ENCODE measurements around the gene HOXD3. TPM values are rescaled to one million over a fixed set of nuclear protein-coding genes. Genes with fewer than 3 reads are reported as not detected.

The HOXD3 gene
- total RNA-seq, 1 experiment from 2014 or later, result 1.2 TPM

DNA sequence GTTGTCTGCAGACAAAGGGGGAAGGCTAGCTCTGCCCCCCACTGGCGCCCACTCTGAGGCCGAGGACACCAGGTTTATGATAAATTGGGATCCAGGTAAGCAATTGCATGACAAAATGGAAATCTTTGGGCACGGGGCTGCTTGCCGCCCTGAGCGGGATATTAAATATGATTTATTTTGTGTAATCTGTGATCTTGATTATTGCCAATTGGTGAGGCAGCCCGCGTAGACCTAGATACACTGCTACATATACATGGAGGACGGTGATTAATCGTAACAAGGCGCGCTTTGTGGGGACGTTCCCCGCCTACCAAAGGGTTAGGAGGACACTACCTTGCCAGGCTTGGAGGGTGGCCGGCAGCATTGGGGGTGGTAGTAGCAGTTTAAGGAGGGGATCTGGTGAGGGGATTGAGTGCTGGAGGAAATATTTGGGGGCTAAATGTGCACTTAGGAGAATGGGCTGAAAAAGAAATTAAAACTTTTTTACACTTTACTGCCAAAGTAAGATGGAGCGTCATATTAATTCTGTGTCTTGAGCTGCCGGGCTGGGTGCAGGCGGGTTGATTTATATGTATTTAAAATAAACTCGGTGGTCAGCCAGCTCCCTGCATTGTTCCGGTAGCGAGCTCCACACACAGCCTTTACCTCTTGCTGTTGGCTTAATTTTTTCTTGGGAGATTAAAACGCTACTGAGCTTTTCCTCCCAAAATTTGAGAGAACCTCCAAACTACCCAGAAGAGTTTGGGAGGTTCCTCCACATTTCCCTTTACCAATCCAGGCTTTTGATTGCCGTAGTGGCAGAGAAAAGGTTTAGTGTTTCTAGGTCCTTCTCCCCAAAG, 4.1 kb downstream of the HOXD3 start:
- Mint-ChIP-seq H3K4me1 (ENCODE audit: low read depth, unreplicated experiment) (no peaks in the 10 kb centered on the region), H3K27me3 (ENCODE audit: insufficient read depth, unreplicated experiment) (peaks cover 16% of the 10 kb centered on the region), H3K9me3 (ENCODE audit: unreplicated experiment) (peaks cover 9% of the 10 kb centered on the region), H3K36me3 (ENCODE audit: insufficient read depth, unreplicated experiment) (no peaks in the 10 kb centered on the region), H3K27ac (ENCODE audit: unreplicated experiment) (no peak overlapping the region), H3K4me3 (ENCODE audit: unreplicated experiment) (no peak overlapping the region)
- H3K36me3 ChIP-seq (ENCODE audit: control insufficient read depth, insufficient read depth, low read length), result no peaks in the 10 kb centered on the region
- POLR2A ChIA-PET, result no interaction called here
- BruUV-seq (replicated peaks), result no TSS peak
- H3K27me3 ChIP-seq (replicated peaks; ENCODE audit: control insufficient read depth, insufficient read depth, low read length), result no peaks in the 10 kb centered on the region; the same call in 1 of the 2 replicates
- H3K9me3 ChIP-seq, result no peaks in the 10 kb centered on the region
- H3K4me3 ChIP-seq (ENCODE audit: low read depth, low read length), result no peak overlapping the region
- TF ChIP-seq, protein P1, sequence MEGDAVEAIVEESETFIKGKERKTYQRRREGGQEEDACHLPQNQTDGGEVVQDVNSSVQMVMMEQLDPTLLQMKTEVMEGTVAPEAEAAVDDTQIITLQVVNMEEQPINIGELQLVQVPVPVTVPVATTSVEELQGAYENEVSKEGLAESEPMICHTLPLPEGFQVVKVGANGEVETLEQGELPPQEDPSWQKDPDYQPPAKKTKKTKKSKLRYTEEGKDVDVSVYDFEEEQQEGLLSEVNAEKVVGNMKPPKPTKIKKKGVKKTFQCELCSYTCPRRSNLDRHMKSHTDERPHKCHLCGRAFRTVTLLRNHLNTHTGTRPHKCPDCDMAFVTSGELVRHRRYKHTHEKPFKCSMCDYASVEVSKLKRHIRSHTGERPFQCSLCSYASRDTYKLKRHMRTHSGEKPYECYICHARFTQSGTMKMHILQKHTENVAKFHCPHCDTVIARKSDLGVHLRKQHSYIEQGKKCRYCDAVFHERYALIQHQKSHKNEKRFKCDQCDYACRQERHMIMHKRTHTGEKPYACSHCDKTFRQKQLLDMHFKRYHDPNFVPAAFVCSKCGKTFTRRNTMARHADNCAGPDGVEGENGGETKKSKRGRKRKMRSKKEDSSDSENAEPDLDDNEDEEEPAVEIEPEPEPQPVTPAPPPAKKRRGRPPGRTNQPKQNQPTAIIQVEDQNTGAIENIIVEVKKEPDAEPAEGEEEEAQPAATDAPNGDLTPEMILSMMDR (IDR thresholded peaks at IDR 0.05; ENCODE audit: insufficient read depth in 1 of 2, low read depth in 1 of 2, low read length in 1 of 2, severe bottlenecking in 1 of 2, unreplicated experiment in 1 of 2), result no peak
- intact Hi-C loops (cut with micrococcal nuclease; ENCODE audit: unreplicated experiment), result no loop called here
- DNase-seq, result no peak
- no peaks in the 10 kb centered on the region for H3K4me1 ChIP-seq
- CTCF ChIA-PET, result interaction anchor here (1.2 kb wide), 1 partner anchor 294 kb away, joined by 3 read pairs; no protein-coding TSS in a partner anchor

DNA sequence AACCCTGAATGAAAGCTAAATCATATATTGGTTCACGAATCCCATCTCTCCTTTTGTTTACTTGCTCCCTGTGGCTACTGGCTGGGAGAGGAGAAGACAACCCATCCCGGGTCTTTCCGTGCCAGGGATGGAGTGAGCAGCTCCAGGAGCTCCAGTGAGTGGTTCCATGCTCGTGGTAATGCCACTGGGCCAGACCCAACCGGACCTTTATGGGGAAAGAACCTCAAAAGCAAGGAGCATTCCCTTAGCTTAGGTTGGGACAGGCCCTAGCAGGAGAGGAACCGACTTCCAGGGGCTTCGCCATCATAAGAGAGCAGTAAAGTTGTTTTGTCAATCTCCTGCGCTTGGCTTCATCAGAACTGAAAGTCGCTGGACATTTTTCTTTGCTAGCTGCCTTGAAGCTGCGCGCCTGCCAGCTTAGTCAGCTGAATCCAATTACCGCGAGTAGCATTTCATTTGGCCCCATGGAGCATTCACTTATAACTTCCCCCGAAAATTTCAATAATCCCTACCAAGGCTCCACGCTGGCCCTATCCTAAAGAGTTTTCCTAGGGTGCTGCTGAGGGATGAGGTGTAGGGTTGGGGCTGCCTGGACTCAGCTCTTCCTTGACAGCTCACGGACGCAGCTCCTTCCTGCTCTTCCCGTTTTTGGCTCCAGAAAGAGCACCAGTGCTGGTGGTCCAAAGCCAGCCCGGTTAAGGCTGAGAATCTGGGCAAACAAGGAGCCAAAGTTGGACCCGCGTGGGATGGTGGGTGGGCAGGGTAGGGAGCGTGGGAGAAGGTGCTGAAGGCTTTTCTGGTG, 4.9 kb downstream of the HOXD3 start:
- Mint-ChIP-seq H3K4me3 (ENCODE audit: unreplicated experiment) (no peak overlapping the region), H3K27me3 (ENCODE audit: insufficient read depth, unreplicated experiment) (peaks cover 15% of the 10 kb centered on the region), H3K9me3 (ENCODE audit: unreplicated experiment) (peaks cover 9% of the 10 kb centered on the region), H3K36me3 (ENCODE audit: insufficient read depth, unreplicated experiment) (no peaks in the 10 kb centered on the region), H3K27ac (ENCODE audit: unreplicated experiment) (no peak overlapping the region), H3K4me1 (ENCODE audit: low read depth, unreplicated experiment) (no peaks in the 10 kb centered on the region)
- H3K27me3 ChIP-seq (replicated peaks; ENCODE audit: control insufficient read depth, insufficient read depth, low read length), result no peaks in the 10 kb centered on the region; the same call in 1 of the 2 replicates
- intact Hi-C loops (cut with micrococcal nuclease; ENCODE audit: unreplicated experiment), result no loop called here
- TF ChIP-seq, protein P1 (IDR thresholded peaks at IDR 0.05; ENCODE audit: insufficient read depth in 1 of 2, low read depth in 1 of 2, low read length in 1 of 2, severe bottlenecking in 1 of 2, unreplicated experiment in 1 of 2), result no peak
- no peaks in the 10 kb centered on the region for H3K36me3 ChIP-seq (ENCODE audit: control insufficient read depth, insufficient read depth, low read length)
- BruUV-seq (replicated peaks), result no TSS peak
- H3K4me1 ChIP-seq, result no peaks in the 10 kb centered on the region
- no peak for DNase-seq
- no peak overlapping the region for H3K4me3 ChIP-seq (ENCODE audit: low read depth, low read length)
- POLR2A ChIA-PET, result no interaction called here
- no peaks in the 10 kb centered on the region for H3K9me3 ChIP-seq
- CTCF ChIA-PET, result interaction anchor here (1.2 kb wide), 1 partner anchor 293 kb away, joined by 3 read pairs; no protein-coding TSS in a partner anchor

DNA sequence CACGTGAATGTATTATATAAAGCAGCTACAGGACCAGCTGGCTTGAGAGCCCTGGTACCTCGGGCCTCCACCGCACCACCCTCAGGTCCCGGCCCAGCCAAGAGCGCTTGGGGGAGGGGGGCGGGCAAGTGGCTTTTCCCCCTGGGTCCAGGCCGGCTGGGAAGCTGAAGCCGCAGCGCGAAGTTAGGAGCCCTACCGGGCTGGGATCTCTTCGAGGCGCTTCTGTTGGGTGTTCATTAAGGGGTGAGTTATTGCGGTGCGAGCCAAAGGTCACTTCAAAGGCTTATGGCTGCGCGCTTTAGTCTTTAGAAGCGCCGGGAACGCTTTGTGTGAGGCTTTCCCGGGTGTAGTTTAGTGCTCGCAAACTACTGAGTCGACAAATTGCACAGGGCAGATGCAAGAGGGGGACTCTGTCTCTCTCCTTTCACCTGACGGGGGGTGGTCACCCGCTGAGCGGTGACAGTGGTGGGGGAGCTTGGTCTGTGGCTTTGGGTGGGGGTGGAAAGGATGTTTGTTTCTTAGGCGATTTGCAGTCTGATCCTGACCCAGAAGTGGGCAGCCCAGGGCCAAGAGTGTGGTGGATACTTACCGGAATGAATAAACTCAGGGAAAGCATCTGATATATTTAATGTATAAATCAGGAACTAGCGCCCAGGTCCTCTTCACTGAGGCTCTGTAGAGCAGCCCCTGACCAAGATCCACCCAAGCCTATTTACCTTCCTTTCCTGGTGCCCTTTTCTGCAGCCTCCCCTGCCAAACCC, 6.0 kb downstream of the HOXD3 start:
- Histone ChIP-seq H3K27me3 (replicated peaks; ENCODE audit: control insufficient read depth, insufficient read depth, low read length) (no peaks in the 10 kb centered on the region), H3K9me3 (no peaks in the 10 kb centered on the region), H3K4me1 (no peaks in the 10 kb centered on the region), H3K36me3 (ENCODE audit: control insufficient read depth, insufficient read depth, low read length) (no peaks in the 10 kb centered on the region), H3K4me3 (ENCODE audit: low read depth, low read length) (no peak overlapping the region)
- CTCF ChIA-PET, result no interaction called here
- TF ChIP-seq, protein P1 (IDR thresholded peaks at IDR 0.05; ENCODE audit: insufficient read depth in 1 of 2, low read depth in 1 of 2, low read length in 1 of 2, severe bottlenecking in 1 of 2, unreplicated experiment in 1 of 2), result no peak
- Mint-ChIP-seq H3K9me3 (ENCODE audit: unreplicated experiment) (peaks cover 9% of the 10 kb centered on the region), H3K4me1 (ENCODE audit: low read depth, unreplicated experiment) (no peaks in the 10 kb centered on the region), H3K27ac (ENCODE audit: unreplicated experiment) (no peak overlapping the region), H3K4me3 (ENCODE audit: unreplicated experiment) (no peak overlapping the region), H3K36me3 (ENCODE audit: insufficient read depth, unreplicated experiment) (no peaks in the 10 kb centered on the region), H3K27me3 (ENCODE audit: insufficient read depth, unreplicated experiment) (peaks cover 12% of the 10 kb centered on the region)
- POLR2A ChIA-PET, result no interaction called here
- intact Hi-C loops (cut with micrococcal nuclease; ENCODE audit: unreplicated experiment), result no loop called here
- no TSS peak for BruUV-seq (replicated peaks)
- DNase-seq, result no peak

Data from Caco-2 (cell line).